ENCODE data around the gene LIPG.

LIPG gene

DNA sequence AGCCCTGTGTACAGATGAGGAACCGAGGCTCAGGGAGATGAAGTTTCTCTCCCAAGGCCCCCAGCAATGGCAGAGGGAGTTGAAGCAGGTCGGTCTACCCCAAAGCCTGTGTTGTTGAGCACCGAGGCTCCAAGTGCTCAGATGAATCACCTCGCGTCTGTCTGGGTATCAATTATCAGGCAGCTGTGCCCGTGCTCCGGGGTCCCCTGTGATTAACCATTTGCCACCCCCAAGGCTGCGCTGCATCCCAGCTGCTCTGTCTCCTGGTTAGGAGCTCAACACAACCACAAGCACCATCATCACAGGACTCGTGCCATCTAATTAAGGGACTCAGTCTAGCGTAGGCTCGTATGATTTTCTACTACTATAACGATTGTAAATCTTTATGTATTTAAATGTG lies 27.1 kb downstream of the LIPG start:
- no peak overlapping the region for H3K27ac ChIP-seq (ENCODE audit: extremely low read depth, low read depth, low read length)
- no peaks in the 10 kb centered on the region for H3K9me3 ChIP-seq (ENCODE audit: control insufficient read depth, insufficient read depth, low read depth, low read length)
- POLR2A ChIA-PET, result no interaction called here
- H3K4me3 ChIP-seq (ENCODE audit: low read depth, low read length), result no peak overlapping the region
- CTCF ChIA-PET, result interaction anchor here (0.6 kb wide), 1 partner anchor 72 kb away, joined by 3 read pairs; no protein-coding TSS in a partner anchor
- peaks cover 4% of the 10 kb centered on the region for H3K4me1 ChIP-seq (ENCODE audit: control insufficient read depth, insufficient read depth, low read length)
- TF ChIP-seq ZSCAN4 (tag by site-specific recombination; IDR thresholded peaks at IDR 0.05) (no peak), ZEB2 (tag by site-specific recombination; IDR thresholded peaks at IDR 0.05) (no peak), ZNF423 (tag by site-specific recombination; IDR thresholded peaks at IDR 0.05) (no peak), ZNF792 (tag by site-specific recombination; IDR thresholded peaks at IDR 0.05) (no peak), ZNF514 (tag by site-specific recombination; IDR thresholded peaks at IDR 0.05) (no peak), ZNF302 (tag by site-specific recombination; IDR thresholded peaks at IDR 0.05; ENCODE audit: low read depth) (no peak), ZNF473 (tag by site-specific recombination; IDR thresholded peaks at IDR 0.05) (no peak), ZNF548 (tag by site-specific recombination; IDR thresholded peaks at IDR 0.05) (no peak), ZNF596 (tag by site-specific recombination; IDR thresholded peaks at IDR 0.05) (no peak), ZNF214 (tag by site-specific recombination; IDR thresholded peaks at IDR 0.05; ENCODE audit: borderline replicate concordance) (no peak), BCL11A (tag by site-specific recombination; IDR thresholded peaks at IDR 0.05; ENCODE audit: low read depth) (no peak), OSR2 (tag by site-specific recombination; IDR thresholded peaks at IDR 0.05) (no peak), ZNF433 (tag by site-specific recombination; IDR thresholded peaks at IDR 0.05; ENCODE audit: low read depth) (no peak), ZNF184 (tag by site-specific recombination; IDR thresholded peaks at IDR 0.05) (no peak)
- TF ChIP-seq, protein P1, sequence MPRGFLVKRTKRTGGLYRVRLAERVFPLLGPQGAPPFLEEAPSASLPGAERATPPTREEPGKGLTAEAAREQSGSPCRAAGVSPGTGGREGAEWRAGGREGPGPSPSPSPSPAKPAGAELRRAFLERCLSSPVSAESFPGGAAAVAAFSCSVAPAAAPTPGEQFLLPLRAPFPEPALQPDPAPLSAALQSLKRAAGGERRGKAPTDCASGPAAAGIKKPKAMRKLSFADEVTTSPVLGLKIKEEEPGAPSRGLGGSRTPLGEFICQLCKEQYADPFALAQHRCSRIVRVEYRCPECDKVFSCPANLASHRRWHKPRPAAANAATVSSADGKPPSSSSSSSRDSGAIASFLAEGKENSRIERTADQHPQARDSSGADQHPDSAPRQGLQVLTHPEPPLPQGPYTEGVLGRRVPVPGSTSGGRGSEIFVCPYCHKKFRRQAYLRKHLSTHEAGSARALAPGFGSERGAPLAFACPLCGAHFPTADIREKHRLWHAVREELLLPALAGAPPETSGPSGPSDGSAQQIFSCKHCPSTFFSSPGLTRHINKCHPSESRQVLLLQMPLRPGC (tag by site-specific recombination; IDR thresholded peaks at IDR 0.05), result no peak
- TF ChIP-seq, protein P2, sequence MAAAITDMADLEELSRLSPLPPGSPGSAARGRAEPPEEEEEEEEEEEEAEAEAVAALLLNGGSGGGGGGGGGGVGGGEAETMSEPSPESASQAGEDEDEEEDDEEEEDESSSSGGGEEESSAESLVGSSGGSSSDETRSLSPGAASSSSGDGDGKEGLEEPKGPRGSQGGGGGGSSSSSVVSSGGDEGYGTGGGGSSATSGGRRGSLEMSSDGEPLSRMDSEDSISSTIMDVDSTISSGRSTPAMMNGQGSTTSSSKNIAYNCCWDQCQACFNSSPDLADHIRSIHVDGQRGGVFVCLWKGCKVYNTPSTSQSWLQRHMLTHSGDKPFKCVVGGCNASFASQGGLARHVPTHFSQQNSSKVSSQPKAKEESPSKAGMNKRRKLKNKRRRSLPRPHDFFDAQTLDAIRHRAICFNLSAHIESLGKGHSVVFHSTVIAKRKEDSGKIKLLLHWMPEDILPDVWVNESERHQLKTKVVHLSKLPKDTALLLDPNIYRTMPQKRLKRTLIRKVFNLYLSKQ (tag by site-specific recombination; IDR thresholded peaks at IDR 0.05; ENCODE audit: borderline replicate concordance), result no peak
- no peaks in the 10 kb centered on the region; a peak in 1 of 3 replicates for H3K36me3 ChIP-seq (ENCODE audit: control insufficient read depth in 2 of 2, insufficient read depth in 1 of 2, low read length in 2 of 2)

DNA sequence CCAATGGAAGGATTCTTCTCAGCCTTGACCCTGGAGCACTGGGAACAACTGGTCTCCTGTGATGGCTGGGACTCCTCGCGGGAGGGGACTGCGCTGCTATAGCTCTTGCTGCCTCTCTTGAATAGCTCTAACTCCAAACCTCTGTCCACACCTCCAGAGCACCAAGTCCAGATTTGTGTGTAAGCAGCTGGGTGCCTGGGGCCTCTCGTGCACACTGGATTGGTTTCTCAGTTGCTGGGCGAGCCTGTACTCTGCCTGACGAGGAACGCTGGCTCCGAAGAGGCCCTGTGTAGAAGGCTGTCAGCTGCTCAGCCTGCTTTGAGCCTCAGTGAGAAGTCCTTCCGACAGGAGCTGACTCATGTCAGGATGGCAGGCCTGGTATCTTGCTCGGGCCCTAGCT lies 28.8 kb downstream of the LIPG start:
- CTCF ChIA-PET, result interaction anchor here (0.5 kb wide), 1 partner anchor 36 kb away, joined by 3 read pairs; no protein-coding TSS in a partner anchor
- TF ChIP-seq ZNF558 (tag by site-specific recombination; IDR thresholded peaks at IDR 0.05) (no peak), EGR2 (tag by site-specific recombination; IDR thresholded peaks at IDR 0.05; ENCODE audit: low read depth) (no peak), ZNF629 (tag by site-specific recombination; IDR thresholded peaks at IDR 0.05) (no peak), ZNF707 (tag by site-specific recombination; IDR thresholded peaks at IDR 0.05) (no peak), KLF9 (tag by site-specific recombination; IDR thresholded peaks at IDR 0.05; ENCODE audit: low read depth) (no peak), ZNF624 (tag by site-specific recombination; IDR thresholded peaks at IDR 0.05) (no peak), ZNF23 (tag by site-specific recombination; IDR thresholded peaks at IDR 0.05; ENCODE audit: borderline replicate concordance) (no peak), ZFP69B (tag by site-specific recombination; IDR thresholded peaks at IDR 0.05) (no peak), ZNF530 (tag by site-specific recombination; IDR thresholded peaks at IDR 0.05; ENCODE audit: low read depth) (no peak), HOXD13 (CRISPR knock-in tag; IDR thresholded peaks at IDR 0.05; ENCODE audit: borderline replicate concordance) (no peak), ZNF514 (tag by site-specific recombination; IDR thresholded peaks at IDR 0.05) (no peak), TCF7L2 (IDR thresholded peaks at IDR 0.05; ENCODE audit: borderline replicate concordance, low read depth, low read length) (no peak), GLIS2 (tag by site-specific recombination; IDR thresholded peaks at IDR 0.05) (no peak), ZNF423 (tag by site-specific recombination; IDR thresholded peaks at IDR 0.05) (no peak), ZFP3 (tag by site-specific recombination; IDR thresholded peaks at IDR 0.05; ENCODE audit: low read depth) (no peak)
- Histone ChIP-seq H3K4me1 (ENCODE audit: control insufficient read depth, insufficient read depth, low read length) (peaks cover 4% of the 10 kb centered on the region; the same call in 1 of the 2 replicates), H3K4me3 (ENCODE audit: low read depth, low read length) (no peak overlapping the region), H3K27ac (ENCODE audit: extremely low read depth, low read depth, low read length) (no peak overlapping the region), H3K9me3 (ENCODE audit: control insufficient read depth, insufficient read depth, low read depth, low read length) (no peaks in the 10 kb centered on the region), H3K36me3 (ENCODE audit: control insufficient read depth in 2 of 2, insufficient read depth in 1 of 2, low read length in 2 of 2) (no peaks in the 10 kb centered on the region; a peak in 1 of 3 replicates)
- POLR2A ChIA-PET, result no interaction called here
